Activated T-cell treated with anti-CD3 and anti-CD28 coated beads, Interleukin-2, amount 50 U/mL, for 1 hour (primary cell): ENCODE data around the gene CD96.

Experiments used
- DNase-seq: peaks from one replicate; pipeline ENCODE4 v3.0.0-alpha.2; 2020

Gene CD96

DNA sequence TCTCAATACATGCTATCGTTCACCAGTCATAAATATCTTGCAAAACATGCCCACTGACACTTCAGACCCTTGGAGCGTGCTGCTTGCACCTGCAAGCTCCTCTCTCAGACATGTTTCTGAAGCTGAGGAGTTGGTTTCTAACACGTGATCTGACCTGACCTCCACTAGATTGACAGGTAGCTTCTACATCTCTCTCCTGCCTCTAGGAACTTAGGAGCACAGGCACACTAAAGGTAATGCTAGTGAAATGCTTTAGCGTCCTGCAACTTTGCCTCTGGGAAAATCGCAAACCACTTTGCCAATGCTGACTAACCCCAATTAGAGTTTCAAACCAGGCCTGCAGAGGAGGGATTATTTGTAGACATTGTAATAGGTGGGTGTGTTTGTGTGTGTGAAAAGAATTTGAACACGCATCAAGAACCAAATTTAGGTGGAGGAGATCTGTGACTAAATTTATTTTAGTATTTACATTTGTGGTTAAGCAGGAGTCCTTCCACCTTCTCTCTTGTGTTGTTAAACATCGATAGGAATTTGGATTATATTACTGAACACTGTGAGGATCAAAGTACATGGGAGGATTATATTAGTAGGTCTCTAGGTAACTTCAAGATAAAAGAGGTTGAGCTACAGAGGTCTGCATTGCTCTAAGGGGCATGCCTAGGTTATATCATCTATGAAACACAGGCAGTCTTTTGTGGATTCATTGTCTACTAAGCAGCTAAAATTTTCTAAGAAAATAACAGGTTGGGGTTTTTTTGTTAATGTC is 139.8 kb downstream of the CD96 start:
- DNase-seq: no peak

DNA sequence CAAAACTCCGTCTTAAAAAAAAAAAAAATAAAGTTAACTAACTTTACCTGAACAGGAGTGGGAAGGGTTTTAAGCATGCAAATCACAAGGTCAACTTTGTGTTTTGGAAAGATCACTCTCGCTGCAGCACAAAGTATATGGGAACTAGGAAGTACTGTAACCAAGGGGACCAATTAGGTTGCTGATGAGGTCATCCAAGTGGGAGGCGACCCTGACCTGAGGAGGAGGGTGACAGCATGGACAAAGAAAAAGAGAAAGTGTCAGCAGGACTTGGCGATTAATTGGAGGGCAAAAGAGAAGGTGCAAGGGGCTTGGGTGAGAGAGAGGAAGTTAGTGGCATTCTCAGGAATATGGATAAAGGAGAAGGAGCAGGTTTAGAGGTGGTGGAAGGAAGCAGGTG is 142.6 kb downstream of the CD96 start:
- DNase-seq: no peak

DNA sequence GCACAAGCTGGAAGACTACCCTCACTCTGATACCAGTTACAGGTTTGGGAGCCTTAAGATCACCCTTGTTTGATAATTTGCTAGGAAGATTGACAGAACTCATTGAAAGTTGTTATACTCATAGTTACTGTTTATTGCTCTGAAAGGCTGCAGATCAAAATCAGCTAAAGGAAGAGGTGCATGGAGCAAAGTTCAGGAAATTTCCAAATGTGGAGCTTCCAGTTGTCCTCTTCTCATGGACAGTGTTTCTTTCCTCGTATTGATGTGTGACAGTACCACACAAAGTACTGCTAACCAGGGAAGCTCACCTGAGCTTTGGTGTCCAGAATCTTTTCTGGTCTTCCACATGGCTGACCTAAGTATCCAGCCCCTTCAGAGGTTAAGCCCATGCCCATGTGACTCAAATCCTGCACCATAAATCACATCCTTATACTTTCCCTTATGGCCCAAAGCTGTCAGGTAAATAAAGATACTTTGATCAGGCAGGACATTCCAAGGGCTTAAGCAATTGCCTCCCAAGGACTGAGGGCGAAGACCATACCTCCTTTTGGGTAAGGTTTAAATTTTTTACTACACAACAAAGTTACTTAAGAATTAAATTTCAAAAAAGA is 146.3 kb downstream of the CD96 start:
- no peak for DNase-seq

DNA sequence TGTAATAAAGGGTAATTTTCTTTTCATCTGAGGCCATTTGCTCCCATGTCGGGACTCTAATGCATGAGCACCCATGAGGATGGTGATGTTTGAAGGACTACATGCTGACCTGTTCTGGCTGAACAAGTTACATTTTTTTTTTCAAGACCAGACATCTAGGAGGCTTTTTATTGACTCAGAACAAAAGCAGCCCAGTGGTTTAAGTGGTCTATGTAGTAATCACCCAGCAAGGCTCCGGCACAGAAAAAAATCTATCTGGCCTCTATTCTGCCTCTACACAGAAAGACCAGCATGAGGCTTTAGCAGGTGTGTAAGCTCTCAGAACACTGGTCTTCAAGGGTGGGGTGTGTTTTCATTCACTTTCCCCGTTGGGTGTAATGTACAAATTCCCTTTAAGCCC is 148.2 kb downstream of the CD96 start:
- DNase-seq: no peak

DNA sequence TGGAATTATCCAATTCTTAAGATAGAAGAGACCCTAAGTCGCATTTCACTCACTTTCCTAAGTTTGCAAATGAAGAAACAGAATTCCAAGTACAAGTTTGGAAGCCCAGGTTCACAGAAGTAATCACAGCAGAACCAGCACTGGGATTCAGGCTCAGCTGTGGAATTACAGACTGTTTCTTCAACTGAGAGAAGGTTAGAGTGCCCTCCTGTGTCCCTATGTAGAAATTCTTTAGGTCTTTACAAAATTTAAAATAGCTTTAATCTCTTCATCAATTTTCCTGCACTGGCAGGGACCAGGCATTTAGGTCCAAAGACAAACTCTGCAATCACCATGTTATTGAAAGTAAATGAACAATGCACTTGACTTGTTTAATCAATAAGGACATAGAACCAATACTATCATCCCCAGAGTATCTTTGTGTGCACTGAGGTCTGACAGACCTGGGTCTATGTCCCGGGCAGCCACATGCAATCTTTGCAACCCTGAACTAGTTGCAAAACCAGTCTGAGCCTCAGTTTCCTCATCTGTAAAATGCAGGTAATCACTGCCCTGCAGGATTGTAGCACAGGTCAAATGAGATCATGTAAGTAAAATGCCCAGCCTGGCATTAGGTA is 149.4 kb downstream of the CD96 start:
- DNase-seq: no peak

DNA sequence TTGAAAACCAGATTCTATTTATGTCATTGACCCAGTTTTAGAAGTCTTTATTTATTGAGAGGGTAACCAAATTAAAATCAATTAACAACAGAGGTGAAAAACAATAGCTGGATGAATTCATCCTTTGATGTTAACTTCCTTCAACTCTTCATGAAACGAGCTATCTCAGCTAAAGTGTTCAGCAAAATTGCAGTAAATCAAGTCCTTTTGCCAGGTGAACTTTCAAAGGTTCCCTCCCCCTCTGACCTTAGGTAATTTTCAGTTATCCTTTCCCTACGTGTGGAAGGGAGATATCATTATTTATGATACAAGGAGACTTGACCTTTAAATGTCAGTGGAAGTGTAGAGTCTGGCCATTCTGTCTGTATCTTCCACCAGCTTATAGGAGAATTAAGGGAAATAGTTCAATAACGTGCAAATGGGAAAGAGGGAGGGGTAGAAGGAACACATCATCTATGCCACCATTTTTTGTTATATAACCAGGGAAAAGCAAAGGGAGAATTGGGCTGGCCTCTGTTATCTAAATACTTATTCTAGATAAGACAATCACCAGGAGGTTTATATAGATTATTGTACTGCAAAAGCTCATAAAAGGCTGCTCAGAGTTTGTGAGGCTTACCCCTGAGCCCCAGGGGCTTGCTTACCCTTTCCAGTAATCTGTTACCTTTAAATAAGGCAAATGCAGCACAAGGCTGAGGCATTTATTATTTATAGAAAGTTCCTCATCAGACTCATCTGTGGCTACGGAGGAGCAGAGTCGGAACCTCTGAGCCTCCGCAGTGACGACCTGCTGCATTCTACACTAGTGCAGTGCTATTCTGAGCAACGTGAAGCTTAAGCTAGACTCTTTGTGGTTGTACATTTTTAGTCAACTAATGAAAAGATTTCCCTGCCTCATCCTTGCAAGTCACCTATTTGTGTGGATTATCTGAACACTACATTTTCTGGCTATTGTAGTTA is 150.9 kb downstream of the CD96 start:
- no peak for DNase-seq

DNA sequence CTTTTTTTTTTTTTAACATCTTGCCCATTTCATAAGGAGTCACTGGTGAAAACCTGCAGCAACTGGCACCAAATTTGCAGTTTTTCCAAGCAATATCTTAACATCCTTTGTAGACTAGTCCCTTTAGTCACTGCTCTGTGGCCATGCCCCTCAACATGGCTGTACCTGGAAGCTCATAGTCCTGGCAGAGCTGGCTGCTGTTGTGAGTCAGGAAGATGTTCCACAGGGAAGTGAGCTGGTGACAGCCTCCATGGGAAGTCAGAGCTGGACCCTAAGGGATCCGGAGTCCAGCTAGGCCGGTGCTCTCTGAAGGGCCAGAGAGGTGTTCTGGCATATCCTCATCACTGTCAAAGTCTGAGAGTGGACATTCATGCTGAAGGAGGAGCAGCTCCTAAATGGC is 152.5 kb downstream of the CD96 start:
- no peak for DNase-seq

DNA sequence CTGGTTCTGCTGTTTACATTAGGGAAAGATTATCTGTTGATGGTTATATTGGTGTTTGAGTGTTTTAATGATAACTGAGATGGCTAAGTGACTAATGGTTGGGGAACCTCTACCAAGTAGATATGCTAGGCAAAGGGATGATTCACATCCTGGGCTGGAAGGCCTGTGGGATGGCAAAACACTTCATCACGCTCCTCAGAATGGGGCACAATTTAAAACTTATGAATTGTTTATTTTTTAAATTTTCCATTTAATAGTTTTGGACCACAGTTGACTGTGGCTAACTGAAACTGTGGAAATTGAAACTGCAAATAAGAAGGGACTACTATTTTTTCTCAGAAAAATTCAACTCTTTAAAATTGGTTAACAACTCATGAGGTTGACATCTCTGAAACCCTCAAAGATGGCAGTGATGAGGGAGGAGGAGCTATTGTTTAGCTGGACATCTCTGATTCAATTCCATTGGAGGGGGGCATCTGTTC is 153.7 kb downstream of the CD96 start:
- no peak for DNase-seq

DNA sequence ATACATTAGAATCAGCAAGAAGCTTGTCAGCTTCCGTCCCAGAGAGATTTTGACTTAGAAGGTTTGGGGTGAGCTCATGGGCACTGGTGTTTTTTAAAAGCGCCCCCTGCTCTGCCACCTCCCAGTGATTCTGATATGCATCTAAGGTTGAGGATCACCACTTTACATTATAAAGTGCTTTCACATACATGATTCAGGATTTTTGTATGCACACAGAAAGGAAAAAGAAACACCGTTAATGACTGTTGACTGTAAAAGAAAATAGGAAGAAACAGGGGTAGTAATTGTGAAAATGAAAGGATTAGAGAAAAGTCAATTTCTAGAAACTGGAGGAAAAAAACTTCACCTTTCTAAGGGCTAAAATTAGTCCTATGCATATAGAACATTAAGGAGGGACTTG is 158.1 kb downstream of the CD96 start:
- no peak for DNase-seq

DNA sequence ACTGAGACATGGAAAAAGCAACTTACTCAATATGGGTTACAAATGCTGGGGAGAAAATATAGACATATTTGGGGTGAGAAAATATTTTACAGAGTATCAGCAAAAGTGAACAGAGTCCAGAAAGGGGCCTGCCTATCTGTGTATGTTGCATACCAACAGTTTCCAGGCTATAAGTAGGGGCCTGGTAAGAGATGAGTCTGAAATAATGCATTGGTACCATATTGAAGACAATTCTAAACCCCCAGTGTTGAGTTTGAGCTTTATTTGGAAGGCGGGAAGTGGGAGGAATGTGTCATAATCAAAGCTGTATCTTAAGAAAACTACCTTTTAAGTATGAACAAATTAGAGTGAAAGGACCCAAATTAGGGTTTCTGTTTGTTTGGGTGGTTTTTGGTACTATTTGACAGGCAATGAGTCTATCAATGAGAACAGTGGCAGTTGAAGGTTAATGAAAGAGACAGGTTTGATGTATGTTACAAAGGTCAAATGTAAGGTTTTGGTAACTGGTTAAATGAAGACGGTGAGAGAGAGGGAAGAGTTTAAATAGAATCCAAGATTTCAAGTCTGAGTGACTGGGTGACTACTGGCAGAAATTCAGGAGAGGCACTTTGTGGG is 159.4 kb downstream of the CD96 start:
- no peak for DNase-seq
